Prostate gland (tissue), 2 donors: ENCODE results near the gene TRIM7.

ENCODE experiments used
- POLR2A ChIP-seq: fragments of 450-650 bp; IDR thresholded peaks from one replicate; pipeline ENCODE4 v1.6.1; 2016; ENCODE audit warnings: antibody characterized with exemption, mild to moderate bottlenecking
- POLR2AphosphoS5 ChIP-seq: sonication (generic); formaldehyde crosslinking; IDR thresholded peaks from one replicate; pipeline ENCODE4 v1.6.1; 2017; ENCODE audit warnings: antibody characterized with exemption
- TF ChIP-seq, protein P1 (sequence below), 4 experiments: fragments of 200-600 bp in 2 of 4; fragments of 450-650 bp in 2 of 4; sonication (generic) in 2 of 4; IDR thresholded peaks; 1 replicate in 3 of 4; 2 replicates in 1 of 4; pipeline ENCODE4 v1.5.1; 2016 to 2019; ENCODE audit warnings: antibody characterized with exemption in 4 of 4, mild to moderate bottlenecking in 2 of 4, moderate library complexity in 2 of 4

DNA sequence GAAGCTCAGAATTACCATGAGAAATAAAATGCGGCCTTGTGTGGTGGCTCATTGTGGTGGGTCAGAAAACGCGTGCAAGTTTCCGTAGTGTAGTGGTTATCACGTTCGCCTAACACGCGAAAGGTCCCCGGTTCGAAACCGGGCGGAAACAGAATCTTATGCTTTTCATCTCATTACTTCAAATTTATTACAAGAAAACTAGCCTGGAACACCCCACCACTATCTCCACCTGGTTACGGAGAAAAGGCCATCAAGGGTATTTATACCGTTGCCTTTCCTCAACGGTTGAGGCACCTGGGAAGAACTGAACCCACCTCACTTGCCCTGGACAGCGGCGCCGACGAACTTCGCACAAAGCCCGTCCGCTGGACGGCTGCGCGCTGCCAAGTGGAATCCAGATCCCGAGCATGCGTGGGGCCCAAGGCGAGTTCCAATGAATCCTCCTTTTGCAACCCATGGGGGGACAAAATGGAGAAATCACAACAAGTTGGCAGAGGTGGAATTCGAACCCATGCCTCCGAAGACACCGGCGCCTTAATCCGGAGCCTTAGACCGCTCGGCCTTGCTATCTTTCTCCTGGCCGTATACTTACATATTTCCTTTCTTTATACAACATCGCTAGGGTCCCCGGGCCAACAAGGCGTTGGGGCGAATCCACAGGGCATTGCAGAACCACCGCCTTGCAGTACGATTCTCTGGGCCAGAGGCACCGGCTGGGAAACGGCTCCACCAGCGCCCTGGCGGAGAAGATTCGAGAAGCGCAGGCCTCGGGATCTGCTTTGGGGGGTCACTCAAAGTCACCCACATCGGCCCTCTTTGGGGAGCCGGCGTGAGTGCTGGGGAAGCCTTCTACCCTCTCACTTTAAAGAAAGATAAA is 40.7 kb downstream of the TRIM7 start:
- TF ChIP-seq, protein P1, sequence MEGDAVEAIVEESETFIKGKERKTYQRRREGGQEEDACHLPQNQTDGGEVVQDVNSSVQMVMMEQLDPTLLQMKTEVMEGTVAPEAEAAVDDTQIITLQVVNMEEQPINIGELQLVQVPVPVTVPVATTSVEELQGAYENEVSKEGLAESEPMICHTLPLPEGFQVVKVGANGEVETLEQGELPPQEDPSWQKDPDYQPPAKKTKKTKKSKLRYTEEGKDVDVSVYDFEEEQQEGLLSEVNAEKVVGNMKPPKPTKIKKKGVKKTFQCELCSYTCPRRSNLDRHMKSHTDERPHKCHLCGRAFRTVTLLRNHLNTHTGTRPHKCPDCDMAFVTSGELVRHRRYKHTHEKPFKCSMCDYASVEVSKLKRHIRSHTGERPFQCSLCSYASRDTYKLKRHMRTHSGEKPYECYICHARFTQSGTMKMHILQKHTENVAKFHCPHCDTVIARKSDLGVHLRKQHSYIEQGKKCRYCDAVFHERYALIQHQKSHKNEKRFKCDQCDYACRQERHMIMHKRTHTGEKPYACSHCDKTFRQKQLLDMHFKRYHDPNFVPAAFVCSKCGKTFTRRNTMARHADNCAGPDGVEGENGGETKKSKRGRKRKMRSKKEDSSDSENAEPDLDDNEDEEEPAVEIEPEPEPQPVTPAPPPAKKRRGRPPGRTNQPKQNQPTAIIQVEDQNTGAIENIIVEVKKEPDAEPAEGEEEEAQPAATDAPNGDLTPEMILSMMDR (IDR thresholded peaks at IDR 0.05) = no peak
- TF ChIP-seq POLR2A (no peak), POLR2AphosphoS5 (no peak)
